HG03558 (cell line): ENCODE measurements around the gene UNCX.
"Not testable (repeated sequence)": the region's sequence is repeated elsewhere in the genome, so short reads cannot be mapped to it uniquely, and the experiment has no call there.

Experiments
- ATAC-seq: cut with Tn5 transposase; IDR thresholded peaks from one replicate; pipeline ENCODE4 v1.9.1; 2021; ENCODE audit warnings: moderate number of reproducible peaks; ENCODE audit not compliant: unreplicated experiment; ENCODE audit errors: extremely low read depth

UNCX gene

DNA sequence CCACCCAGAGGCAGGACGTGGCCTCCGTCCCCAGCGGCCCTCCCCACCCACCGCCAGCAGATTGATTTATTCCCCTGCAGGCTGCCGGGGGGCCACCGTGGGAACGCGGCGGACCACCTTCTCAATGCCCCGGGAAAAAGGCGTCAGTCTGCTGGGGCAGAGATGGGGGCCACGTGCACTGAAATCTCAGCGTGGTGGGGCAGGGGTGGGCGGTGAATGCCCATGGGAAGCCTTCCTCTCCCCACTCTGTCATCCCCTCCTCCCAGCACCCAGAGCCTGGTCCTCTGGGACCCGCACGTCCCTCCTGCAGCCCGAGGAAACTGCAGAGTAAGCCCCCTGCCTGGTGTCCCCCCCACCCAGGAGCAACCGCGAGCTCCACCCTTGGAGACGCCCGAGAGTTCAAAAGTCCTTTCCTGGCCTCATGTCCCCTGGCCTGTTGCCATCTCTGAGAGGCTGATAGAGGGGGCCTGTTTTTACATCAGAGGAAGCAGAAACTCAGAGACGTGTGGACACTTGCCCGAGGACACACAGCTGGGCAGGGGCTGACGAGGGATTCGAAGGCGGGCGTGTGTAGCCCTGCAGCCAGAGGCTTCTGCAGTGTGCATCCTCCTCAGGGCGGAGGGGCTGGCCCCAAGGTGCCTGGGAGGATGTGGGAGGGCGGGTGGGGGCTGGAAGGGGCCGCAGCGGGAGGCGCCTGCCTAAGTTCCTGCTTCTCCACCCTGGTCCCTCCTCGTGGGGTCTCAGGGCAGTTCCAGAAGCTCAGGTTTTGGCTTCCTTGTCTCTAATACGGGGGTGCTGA is 21.8 kb downstream of the UNCX start:
- no peak for ATAC-seq

DNA sequence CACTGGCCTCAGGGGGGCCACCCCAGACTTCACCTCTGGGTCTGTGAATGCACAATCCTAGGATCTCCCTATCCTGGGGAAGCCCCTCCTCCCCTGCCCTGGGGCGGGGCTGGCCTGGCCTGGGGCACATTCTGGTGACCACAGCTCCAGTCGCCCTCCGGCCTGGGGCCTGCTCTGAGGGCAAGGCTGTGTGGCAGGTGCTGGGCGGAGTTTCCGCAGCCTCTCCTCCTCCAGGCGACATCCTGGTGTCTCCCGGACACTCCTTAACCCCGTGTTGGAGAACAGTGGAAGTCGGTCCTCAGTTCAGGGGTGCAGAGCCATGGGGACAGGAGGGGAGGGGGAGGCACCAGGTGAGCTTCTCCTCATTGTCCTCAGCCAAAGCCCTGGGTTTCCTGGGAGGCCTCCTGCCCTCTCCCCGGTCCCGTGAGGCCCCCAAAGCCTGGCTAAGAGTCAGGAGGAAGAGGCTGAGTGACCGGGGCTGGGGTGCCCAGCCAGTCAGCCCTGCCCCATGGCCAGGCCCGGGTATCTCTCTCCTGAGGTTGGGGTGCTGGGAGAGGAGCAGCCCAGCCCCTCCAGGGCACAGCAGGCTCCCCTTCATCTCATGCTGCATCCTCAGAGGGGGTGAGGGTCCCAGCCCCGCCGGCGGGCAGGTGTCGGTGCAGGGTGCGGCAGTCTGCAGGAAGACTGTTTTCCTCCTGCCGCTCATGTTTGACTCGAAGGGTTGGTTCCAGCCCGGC is 22.6 kb downstream of the UNCX start:
- no peak for ATAC-seq

DNA sequence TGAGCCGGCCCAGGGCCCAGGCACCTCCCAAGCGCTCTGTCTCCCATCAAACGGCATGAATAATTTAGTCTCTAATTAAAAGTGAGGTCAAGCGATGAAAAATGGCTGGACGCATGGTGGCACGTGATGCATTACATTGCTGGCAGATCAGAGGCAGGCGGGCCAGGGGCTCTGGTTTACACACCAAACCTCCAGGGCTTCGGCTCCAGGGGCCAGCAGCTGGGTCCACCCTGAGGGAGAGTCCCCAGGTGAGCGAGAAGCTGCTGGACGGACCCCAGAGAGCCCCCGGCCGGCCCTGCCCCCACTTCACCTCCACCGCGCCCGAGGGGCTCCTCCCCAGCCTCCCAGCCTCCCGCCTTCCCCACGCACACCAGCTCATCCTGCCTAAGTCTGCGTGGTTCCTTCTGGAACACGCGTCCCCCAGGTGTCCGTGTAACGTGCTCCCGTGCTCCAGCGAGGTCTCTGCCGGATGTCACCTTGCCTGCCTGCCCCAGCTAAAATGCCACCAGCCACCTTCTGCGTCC is 23.2 kb downstream of the UNCX start:
- ATAC-seq = no peak

DNA sequence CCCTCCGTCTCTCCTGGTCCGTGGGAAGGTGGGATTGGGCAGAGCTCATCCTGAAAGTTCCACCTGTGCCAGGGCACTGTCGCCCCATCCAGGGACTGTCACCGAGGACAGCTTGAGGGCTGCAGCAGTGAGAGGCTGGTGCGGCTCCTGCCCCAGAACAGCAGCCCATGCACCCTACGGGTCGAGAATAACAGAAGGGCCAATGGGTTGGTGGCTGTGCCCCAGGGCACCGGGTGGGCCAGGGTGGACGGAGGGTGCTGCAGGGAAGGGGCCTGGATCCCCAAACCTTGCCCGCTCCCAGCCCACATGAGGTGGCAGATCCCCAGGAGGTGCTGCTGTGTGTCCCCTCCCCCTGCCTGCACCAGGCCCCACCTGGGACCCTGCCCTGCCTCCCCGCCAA is 23.9 kb downstream of the UNCX start:
- ATAC-seq = no peak

DNA sequence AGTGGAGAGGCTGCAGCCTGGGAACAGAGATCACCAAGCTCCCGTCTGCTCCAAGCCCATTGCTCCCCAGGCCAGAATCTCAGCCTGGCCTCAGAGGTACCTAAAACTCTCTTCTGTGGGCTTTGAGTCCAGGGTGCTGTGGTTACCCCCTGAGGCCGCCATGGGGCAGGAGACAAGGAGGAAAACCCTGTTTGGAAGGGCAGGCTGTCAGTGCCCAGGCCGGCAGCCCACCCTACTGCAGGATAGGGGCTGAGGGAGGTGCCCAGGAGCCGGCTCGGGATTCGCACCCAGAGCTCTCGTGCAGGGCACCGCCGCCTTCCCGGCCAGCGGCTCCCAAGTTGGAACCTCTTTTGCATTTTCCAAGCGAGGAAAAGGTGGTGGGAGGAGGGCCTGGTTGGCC is 24.5 kb downstream of the UNCX start:
- no peak for ATAC-seq

DNA sequence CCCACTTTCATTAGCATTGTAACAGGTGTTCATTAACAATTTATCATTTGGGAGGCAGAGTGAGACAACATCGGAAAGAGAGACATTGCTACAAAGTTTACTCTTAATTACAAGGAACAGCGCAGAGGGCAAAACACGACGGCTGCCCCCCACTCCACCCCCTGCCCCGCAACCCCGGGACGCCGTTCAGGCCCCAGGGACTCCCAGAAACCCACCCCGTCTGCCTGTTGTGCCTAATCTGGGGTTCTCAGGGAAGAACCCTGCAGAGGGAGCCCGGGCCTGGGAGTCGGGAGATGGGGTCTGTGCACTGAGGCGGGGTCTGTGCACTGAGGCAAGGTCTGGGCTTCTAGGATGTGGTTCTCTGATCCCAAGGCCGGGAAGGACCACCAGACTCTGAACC is 25.2 kb downstream of the UNCX start:
- no peak for ATAC-seq

DNA sequence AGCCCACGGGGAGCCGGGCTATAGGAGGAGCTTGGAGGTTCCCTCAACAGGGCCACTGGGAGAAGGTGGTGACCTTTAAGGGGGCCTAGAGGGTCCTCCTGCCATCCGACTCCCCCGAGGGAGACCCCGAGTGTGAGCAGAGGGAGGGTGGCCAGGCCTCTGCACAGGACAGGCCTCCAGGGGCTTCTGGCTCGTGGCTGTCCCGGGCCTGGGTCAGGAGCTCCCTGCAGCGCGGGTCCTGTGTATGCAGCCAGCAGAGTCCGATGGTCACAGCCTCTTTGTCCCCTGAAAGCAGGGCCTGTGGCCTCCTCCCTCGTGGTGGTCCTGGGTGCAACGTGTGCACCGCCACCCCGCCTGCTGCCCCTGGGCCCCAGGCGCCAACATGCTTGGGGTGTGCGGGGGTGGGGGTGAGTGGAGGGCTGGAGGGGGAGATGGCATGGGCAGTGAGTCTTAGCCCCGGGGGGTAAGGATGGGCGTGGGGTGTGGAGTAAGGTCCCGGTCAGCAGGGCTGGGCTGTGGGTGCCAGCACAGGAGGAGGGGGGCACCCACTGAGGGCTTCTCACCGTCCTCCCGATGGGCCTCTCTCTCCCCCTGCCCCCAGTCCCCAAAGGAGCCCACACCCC is 27.1 kb downstream of the UNCX start:
- no peak for ATAC-seq

DNA sequence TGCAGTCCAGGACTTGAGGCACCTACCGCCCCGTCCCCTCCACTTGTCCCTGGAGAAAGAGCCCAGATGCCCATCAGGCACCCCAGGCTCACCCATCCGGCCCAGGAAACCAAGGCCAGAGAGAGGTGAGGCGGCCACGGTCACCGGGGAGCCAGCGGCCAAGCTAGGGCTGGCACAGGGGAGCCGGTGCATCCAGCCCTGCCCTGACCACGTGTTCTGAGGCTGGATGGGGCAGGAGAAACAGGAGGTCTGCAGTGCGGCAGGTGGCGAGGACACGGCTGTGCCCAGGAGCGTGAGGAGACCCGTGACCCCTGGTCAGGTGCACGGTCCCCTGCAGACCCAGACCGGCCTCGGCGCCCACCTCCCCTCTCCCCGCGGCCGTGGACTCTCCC is 27.6 kb downstream of the UNCX start:
- ATAC-seq = no peak

DNA sequence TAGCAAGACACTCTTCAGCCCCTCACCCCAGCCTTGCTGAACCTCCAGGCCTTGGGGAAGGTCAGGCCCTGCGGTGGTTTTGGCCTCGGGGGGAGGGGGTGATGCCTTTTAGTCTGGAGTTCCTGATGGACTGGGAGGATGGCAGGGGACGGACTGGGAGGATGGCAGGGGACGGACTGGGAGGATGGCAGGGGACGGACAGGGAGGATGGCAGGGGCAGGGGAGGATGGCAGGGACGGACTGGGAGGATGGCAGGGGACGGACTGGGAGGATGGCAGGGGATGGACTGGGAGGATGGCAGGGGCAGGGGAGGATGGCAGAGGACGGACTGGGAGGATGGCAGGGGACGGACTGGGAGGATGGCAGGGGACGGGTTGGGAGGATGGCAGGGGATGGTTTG is 28.4 kb downstream of the UNCX start:
- not testable (repeated sequence) for ATAC-seq

DNA sequence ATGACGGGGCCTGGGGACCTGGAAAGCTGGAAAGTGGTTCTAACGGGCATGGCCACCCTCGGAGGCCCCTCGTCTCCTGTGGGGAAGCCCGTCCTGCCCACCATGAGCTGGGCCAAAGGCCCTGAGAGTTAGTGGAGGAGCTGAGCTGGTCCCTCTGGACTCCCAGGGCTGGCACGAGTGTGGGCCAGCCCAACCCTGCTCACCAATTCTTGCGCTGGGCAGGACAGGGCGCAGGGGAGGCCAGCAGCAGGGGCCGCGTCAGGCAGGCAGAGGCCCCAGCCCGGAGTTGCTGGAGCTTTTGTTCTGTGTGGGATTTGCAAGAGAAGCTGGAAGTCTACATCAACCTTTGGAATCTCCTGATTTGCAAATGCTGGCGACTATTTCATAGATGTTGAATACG is 29.8 kb downstream of the UNCX start:
- ATAC-seq = no peak

DNA sequence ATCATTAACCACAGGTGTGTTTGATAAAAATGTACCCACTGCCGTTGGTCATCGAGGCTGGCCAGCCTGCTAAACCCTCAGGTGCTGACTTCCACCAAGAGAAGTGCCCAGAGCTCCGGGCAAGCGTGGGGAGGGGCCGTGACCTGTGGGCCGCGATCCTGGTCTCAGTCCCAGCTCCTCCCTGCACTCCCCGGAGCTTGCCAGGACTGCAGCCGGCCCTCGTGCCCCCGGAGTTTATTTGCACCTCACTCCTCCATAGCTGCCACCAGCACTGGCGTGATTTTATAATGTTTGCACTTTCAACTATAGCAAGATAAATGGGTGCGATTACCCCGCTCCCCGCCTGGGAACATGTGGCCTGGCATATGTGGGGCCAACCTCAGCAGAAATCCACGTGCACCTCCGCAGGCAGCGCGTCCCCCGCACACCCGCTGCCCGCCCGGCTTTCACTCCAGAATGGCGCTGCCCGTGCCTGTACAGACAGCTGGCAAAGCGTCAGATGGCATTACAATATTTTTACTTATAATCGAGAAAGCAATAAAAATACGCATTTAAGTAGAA is 30.8 kb downstream of the UNCX start:
- ATAC-seq = no peak

DNA sequence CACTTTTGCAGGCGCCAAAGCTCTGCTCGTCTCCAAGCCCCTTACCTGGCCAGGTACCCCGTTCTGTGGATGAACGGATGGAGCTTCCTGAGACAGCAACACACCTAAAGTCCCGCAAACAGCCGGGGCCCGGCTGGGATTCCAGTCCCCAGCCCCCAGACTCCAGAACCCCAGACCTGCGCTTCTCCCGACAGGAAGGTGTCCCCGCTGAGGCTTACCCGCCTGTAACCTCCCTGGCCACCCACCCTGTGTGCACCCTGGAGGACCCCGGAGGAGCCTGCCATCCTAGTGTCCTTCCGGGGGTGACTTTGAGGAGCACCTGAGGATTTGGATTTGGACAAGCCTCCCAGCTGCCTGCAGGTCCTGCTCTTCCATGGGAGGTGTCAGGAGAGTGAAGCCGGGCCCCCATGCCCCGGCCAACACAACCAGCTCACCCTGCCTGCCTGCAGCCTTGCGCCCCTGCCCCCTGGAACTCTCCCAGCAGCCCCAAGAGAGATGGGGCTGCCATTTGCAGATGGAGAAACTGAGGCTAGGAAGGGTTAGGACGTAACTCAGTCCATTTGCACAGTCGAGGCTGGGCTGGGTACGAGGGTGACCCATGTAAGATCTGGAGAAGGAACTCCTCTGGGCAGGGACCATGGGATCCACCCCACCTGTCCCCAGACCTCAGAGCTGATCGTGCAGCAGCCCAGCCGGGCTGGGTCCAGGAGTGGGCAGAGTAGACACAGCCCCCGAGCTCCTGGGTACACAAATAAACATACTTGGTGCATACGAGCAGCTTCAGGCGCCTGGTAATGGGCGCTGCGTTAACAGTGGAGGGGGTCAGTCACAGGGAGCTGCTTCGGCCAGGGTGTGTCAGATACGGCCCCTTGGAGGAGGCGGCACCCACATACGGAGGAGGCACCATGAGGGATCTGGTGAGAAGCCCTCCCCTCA is 31.9 kb downstream of the UNCX start:
- no peak for ATAC-seq

DNA sequence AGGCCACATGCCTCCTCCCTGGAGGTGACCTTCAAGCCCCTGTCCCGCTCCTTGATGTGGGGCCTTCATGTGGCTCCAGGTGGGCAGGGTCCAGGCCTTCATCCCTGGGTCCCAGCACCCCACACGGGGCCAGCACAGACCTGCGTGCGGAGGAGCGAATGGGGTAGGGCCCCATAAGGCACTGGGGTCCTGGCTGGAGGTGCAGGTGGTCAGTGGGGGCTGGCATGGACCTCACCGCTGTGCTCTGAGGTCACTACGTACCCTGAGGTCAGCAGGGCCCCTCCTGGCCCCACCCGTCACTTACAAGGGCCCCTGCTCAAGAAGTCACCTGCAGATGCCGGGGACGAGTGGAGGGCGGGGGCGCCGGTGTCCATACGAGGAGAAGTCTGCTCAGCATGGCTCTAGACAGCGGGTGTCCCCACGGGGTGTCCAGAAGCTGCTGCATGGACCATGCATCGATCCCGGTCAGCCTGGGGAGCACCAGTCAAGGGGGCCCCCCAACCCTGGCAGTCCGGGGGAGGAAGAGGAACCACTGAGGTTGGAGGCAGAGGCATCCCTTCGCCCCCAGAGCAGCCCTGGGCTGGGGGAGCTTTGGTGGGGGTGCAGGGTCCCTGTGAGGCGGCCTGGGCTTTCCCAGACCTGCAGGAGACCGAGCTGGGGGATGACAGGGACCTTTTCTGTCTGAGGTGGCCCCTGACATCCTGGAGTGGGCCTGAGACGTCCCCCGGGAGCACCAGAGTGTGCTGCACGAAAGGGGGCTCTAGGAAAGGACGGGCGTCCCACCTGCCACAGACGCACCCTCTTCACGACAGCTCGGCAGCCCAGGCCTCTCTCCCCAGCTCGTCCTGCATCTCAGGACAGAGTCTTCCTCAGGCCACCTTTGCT is 34.6 kb downstream of the UNCX start:
- ATAC-seq = no peak

DNA sequence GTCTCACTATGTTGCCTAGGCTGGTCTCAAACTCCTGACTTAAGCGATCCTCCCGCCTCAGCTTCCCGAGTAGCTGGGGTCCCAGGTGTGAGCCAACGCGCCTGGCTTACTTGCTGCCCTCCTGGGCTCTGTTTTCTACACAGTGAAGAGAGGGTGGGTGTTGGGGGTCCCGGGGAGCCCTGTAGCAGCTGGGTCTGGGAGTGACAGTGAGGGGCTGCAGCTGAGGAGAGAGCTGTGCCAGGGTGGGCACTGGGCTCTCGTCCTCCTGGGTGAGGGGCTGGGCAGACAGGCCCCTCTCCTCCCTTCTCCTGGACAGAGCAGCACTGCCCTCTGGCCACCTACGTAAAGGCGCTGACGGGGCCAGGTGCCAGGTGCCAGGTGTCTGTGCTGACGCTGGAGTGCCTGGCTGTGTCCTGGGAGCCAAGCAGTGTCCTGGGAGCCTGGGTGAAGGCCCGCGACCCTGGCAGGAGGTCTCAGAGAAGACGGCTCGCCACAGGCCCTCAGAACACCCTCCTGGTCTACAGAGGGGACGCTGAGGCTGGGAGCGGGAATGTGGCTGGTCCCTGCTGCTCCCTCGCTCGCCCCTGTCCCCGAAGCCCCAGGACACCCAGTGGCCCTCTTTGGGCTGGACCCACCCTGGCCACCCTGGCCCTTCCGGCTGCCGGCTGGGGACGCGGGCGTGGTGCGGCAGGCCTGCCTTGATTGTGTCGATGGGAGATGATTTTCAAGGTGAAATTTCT is 35.6 kb downstream of the UNCX start:
- ATAC-seq = no peak

DNA sequence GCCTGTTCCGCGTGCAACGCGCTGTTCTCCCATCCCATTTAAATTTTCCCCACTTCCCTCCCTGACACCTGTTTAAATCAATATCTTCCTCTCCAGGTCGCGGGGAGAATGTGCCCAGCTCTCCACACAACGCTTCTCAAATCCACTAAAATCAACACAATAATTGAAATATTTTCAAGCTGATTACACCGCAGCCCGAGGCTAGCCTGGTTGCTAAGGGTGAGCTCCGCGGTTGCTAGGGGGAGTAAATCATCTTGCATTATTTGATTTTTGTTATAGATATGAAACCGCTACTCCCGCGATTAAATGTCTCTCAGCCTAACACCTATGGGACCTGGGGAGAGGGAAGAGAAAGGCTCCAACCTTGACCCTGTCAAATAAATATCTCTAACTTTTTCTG is 36.2 kb downstream of the UNCX start:
- ATAC-seq = no peak

DNA sequence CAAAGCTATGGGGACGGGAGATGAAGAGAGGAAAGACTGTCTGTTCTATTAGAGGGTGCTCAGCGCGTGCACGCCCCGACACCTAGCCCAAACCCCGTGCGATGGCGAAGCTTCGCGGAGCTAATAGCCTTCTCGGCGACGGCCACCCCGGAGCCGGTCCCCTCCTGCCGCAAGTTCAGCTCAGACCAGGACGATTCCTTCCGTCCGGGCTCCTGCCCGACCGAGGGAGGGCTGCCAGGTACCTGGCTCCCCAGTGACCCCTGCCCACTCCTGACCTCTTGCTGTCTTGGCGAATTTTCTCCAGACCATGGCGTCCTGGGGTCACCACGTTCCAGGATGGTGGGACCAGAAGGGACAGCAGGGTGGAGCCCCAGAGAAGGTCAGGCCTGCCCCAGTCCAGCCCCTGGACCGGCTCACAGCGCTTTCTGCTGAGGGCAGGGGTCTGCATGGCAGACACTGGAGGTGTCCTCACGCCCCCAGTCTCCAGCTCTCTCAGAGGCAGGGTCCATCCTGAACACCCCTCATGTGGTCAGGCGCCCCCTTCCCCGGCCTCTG is 36.7 kb downstream of the UNCX start:
- ATAC-seq = no peak

DNA sequence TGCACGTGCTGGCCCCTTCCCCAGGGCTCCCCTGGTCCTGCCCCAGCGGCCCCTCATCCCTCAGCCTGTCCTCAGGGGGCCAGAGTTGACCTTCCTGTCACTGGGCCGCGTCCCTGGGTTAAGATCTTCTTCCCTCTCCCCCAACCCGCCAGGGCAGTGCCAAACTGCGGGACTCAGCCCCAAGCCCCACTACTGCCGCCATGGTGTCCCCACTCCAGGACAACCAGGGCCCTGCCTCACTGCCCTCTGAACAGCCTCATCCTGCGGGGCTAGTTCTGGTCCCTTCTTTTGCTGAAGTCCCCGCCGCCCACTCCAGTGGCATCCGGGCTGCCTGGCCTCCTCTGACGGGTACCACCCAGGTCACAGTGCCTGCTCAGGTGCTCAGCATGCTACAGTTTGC is 37.5 kb downstream of the UNCX start:
- no peak for ATAC-seq

DNA sequence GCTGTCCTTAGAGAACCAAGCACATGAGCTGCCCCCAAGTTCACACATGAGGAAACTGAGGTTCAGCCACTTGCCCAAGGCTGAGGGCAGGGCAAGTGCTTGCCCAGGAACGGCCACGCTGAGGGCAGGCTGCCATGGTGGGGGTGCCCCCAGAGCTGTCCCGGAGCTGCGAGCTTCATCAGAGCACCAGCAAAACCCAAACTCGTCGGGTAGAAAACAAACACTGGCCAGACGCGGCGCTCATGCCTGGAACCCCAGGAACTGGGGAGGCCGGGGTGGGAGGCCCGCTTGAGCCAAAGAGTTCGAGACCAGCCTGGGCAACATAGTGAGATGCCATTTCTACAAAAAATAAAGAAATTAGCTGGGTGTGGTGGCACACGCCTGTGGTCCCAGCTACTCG is 38.4 kb downstream of the UNCX start:
- no peak for ATAC-seq
